GM18861 (cell line): ENCODE measurements around the gene BCLAF1.
A peak's percentile ranks its signal among the peaks of the same experiment; 100 is the strongest.

Experiments
- ATAC-seq: cut with Tn5 transposase; IDR thresholded peaks from one replicate; pipeline ENCODE4 v1.9.1; 2021; ENCODE audit not compliant: unreplicated experiment

BCLAF1 gene

DNA sequence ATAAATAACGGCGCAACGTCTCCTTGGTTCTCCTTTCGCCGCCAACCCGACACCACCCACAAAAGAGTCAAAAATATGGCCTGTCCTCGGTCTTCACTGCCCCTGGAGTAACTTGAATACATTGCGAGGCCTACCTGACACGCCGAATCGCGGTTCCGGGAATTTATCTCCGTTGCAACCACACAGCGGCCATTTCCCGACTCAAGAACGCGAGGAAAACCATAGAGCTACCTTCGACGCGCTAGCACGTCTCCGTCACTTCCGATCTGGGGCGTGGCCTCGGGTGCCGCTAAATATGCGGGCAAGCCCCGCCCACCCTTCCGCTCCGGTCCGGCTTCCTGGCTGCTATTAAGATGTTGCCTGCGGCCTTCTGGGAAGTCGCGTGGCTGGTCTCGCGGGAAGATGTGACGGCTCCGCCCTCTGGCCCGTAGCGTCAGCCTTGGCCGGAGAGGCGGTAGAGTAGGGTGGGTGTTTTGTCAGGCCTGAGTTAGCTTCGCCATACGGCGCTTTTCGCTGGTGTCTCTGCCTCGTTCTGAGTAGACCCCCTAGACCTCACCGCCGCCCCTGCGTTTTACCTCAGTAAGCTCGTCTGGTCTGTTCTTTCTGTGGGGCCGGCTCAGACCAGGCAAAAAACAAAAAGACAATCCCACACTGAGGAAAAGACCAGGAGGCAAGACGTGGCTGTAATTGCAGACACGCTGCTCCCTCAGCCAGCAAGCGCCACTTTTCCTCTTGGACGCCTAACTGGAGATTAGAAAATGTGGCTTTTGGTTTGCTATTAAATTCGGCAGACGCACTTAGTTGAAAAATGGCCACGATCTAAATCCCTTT lies at the start of gene BCLAF1:
TSS of gene BCLAF1 (minus strand) at position 268 of the 831 bp plus-strand sequence. CDS start 9,980 bp downstream, outside the sequence.
- ATAC-seq, result peak; percentile 91

DNA sequence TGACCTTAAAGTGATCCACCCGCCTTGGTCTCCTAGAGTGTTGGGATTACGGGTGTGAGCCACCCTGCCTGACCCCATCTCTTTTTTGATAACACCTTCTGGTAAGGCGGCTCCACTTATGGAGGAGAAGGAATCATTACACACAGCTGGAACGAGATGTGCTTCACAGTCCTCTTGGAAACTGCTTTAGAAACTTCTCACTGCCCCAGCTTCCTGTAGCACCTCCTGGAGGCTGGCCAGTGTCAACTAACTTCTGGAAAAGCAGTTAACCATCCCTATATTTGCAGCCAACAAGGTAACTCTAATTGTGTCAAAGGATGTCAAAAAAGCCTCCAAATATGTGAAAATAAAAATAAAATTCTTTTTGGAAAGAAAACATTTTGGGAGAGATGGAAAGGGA lies 48.8 kb upstream of the BCLAF1 start:
- ATAC-seq, result no peak

GRCh38 chr6:136337606-136338005 lies 48.0 kb upstream of the BCLAF1 start:
- ATAC-seq, result no peak

GRCh38 chr6:136337121-136337520 lies 47.5 kb upstream of the BCLAF1 start:
- ATAC-seq, result no peak

- no peak for ATAC-seq
These were observed 46.2 kb upstream of the BCLAF1 start for GRCh38 chr6:136335736-136336363.

DNA sequence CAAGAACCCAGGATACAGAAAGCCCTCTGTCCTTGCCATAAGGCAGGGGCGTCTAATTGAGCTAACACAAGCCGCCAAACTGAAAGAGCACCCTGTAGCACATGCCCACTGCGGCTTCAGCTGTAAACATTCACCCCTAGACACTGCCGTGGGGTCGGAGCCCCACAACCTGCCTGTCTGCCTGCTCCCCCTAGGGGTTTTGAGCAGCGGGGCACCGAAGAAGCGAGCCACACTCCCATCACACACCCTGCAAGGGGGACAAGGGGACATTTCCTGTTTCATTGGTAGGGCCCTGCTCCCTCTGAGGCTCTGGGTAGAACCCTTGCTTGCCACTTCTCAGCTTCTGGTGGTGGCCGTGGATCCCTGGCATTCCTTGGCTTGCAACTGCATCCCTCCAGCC lies 45.2 kb upstream of the BCLAF1 start:
- no peak for ATAC-seq

GRCh38 chr6:136334465-136334846 lies 44.8 kb upstream of the BCLAF1 start:
- ATAC-seq, result no peak

GRCh38 chr6:136333824-136334464 lies 44.3 kb upstream of the BCLAF1 start:
- no peak for ATAC-seq

GRCh38 chr6:136331461-136331860 lies 41.8 kb upstream of the BCLAF1 start:
- ATAC-seq, result no peak

DNA sequence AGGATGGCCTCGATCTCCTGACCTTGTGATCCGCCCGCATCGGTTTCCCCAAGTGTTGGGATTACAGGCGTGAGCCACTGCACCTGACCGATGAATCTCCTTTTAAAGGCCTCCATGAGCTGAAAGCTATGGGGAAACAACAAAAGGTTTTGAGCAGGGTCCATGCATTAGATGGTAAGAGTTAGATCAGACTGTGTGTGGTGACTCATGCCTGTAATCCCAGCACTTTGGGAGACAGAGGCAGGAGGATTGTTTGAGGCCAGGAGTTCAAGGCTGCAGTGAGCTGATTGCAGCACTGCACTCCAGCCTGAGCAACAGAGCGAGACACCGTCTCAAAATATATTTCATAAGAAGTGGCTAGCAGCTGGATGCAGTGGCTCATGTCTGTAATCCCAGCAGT lies 41.0 kb upstream of the BCLAF1 start:
- ATAC-seq, result no peak

GRCh38 chr6:136326038-136326553 lies 36.5 kb upstream of the BCLAF1 start:
- ATAC-seq, result no peak

DNA sequence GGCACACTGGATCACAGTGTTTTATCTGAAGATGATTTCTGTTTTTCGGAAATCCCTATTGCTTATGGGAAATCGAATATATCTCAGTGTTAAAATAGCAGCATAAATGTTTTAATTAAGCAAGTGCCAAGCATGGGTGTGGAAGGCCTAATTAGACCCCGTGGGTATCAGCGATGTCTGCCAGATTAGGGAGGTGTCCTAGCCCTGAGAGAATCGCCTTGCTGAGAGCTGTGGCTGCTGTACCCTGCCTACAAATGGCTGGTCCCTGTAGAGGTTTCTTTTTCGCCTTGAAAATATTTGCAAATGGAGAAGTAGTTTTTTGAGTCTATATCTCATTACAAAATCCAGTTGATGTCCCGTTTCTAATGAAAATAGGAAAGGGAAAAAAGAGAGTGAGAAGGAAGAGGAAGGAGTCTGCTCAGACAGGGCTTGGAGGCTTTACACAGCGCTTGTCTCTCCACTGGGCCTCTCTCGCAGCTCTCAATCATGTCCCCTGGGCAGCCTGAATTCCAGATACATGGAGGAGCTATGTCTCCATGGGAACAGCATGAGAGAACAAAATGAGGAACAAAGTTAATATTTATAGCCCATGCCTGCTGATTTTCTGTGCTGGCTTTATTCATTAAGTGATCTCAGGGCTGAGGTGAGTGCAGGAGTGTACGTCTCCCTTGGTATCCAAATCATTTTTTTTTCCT lies 35.2 kb upstream of the BCLAF1 start:
- ATAC-seq, result no peak

- no peak for ATAC-seq
These were observed 33.9 kb upstream of the BCLAF1 start for GRCh38 chr6:136323431-136324112.

DNA sequence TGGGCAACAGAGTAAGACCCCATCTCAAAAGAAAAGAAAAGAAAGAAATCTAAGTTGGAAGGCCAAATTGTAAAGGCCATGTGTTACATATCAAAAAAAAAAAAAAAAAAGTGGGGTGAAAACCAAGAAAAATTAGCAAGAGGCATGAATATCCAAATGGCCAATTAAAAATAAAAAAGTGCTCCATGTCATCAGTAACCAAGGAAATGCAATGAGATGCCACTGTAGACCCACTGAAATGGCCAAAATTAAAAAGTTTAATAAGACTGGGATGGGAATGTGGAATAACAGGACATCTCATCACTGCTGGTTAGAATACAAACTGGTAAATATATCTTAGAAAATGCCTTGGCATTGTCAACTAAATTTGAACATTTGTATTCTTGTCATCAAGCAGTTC lies 30.1 kb upstream of the BCLAF1 start:
- ATAC-seq, result no peak

- no peak for ATAC-seq
These were observed 29.0 kb upstream of the BCLAF1 start for GRCh38 chr6:136318676-136319075.

- ATAC-seq, result no peak
These were observed 28.3 kb upstream of the BCLAF1 start for GRCh38 chr6:136317971-136318370.

DNA sequence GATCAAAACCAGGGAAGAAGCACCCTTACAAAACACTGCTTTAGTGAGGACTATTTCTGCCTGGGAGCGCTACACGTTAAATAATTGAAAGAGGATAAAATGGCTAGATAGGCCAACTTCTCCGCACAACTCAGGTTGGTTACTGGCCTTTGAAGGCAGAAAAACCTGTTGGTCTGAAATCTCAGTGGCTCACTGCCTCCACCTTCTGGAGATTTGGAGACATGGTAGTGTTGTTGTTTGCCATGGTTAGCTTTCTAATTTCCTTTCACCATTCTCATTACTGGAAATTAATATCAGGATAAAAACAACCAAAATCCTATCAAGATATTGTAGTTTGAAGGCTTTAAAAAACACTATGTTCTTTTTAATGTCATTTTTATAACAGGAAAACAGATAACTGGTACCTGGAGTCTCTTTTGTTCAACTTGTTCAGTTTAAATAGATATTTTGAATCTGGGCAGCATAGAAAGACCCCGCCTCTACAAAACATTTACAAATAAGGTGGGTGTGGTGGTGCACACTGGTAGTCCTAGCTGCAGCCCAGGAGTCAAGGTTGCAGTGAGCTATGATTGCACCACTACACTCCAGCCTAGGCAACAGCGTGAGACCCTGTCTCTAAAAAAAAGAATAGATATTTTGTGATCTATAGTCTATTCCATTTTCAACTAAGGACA lies 27.5 kb upstream of the BCLAF1 start:
- ATAC-seq, result peak; percentile 84

DNA sequence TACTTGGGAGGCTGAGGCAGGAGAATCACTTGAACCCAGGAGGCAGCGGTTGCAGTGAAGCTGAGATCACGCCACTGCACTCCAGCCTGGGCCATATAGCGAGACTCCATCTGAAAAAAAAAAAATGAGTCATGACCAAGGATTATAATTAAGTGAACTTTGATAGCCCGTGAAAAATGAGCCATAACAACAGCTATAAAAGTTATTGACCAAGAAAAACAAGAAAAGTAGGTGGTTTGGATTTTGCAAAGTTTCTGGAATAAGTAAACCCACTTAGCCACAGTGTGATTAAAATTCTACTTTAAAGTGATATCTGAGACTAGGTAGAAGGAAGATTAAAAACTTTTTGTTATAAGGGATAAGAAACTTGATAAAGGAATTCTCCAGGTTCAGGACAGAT lies 25.9 kb upstream of the BCLAF1 start:
- ATAC-seq, result no peak

- no peak for ATAC-seq
These were observed 23.3 kb upstream of the BCLAF1 start for GRCh38 chr6:136312975-136313374.

DNA sequence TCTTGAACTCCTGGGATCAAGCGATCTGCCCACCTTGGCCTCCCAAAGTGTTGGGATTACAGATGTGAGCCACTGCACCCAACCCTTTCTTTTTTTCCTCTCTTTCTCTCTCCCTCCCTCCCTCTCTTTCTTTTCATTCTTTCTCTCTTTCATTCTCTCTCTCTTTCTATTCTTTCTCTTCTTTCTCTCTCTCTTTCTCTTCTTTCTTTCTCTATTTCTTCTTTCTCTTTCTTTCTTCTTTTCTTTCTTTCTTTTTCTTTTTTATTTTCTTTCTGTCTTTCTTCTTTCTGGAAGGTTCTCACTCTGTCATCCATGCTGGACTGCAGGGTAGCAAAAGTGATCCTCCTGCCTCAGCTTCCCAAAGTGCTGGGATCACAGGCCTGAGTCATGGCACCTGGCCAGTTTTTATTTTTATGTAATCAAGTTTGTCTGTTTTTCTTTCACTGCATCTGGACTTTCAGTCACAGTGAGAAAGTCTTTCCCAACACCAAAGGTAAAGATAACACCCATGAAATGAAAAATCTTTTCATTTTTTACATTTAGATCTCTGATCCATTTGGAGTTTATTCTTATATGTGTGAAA lies 20.2 kb upstream of the BCLAF1 start:
- no peak for ATAC-seq
